HG03060 (cell line): Measurements from ENCODE around the gene ZMYND19.
"Not testable (repeated sequence)": the region's sequence is repeated elsewhere in the genome, so short reads cannot be mapped to it uniquely, and the experiment has no call there.

Source experiments
- ATAC-seq: cut with Tn5 transposase; IDR thresholded peaks from one replicate; pipeline ENCODE4 v1.9.1; 2021; ENCODE audit warnings: low read depth, moderate number of reproducible peaks; ENCODE audit not compliant: unreplicated experiment

The ZMYND19 gene

DNA sequence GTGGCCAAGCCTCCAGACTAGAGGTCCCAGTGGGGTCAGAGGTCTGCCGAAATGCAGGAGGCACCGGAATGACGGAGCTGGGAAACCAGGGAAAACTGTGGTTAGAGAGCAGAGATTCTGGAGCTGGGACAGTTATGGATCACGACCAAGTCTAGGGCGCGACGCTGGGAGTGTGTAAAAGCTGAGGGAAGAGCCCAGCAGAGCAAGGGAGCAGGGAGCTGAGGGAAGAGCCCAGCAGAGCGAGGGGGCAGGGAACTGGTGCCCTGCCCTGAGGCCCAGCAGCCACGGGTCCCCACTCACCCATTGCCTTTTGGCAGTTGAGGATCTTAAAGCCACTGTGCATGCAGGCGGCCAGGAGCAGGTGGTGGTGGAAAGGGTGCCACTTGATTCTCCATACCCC is 26.2 kb downstream of the ZMYND19 start:
- ATAC-seq: no peak

DNA sequence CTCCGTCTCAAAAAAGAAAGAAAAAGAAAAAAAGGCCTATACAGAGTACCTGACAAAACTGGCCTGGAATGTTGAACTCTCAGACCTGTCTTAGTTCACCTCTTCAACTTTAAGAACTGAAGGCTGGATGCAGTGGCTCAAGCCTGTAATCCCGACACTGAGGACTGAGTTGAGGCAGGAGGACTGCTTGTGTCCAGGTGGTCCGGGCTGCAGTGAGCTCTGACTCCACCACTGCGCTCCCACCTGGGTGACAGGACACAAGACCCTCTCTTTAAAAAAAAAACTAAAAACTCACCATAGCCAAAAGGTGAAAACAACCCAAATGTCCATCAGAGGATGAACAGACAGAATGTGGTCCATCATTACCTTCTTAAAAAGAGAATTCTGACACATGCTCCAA is 32.2 kb downstream of the ZMYND19 start:
- no peak for ATAC-seq

DNA sequence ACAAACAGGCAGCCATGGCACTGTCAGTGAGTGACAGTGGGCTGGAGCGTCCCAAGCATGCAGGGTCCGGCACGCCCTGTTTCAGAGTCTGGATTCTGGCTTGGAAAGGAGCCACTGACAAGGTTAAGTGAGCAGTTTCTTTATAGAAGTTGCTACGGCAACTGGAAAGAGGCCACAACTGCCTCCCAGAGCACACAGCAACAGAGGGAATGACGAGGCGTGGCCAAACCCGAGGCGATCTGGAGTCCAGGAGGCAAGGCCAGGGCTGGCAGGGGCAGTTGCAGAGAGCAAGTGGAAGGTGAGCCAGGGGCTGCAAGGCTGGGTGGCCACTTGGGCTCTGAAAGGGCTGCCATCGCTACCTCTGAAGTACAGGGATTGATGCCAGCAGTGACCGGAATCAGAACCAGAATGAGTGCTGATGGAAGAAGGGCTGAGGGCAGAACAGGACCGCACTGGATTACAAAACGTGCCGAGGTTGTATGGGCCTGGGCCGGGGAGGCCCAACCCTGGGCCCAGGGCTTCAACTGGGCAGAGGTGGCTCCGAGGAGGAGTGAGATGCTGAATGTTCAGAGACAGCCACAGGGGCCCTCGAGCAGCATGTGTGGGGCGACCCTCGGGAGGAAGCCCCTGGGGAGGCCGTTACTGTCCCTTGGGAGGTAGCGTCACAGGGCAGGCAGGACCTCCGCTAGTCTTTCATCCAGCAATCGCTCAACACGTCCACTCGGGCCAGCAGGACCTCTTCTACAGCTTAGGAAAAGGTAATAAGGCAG is 34.1 kb downstream of the ZMYND19 start:
- no peak for ATAC-seq

DNA sequence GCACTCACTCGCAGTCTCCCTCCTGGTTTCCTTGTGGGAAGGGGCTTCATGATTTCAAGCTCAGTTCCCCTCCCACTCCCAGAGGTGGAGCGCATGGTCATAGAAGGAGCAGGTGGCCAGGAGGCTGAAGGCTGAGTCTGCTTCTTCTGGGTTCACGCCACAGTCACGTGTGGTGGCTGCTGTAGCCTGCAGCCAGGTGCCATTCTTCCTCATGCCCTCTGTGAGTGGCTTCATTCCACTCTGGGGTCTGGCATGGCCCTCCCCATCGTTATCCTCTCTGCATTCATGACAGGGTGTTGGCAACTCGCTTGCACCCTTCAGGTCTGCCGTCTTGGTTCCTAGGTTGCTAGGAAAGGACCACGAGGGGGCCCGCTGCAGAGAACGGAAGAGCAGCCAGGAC is 35.1 kb downstream of the ZMYND19 start:
- ATAC-seq: no peak

DNA sequence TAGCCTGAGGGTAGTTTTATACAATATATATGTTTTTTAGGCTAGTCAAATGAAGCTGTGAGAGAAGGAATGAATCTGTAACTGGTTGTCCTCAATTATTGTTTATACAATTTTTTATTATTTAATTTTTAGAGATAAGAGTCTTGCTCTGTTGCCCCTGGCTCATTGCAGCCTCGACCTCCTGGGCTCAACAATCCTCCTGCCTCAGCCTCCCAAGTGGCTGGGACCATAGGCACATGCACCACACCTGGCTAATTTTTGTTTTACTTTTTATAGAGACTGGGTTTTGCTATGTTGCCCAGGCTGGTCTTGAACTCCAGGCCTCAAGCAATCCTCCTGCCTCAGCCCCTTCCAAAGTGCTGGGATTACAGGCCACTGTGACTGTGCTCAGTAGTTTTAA is 36.0 kb downstream of the ZMYND19 start:
- ATAC-seq: no peak

DNA sequence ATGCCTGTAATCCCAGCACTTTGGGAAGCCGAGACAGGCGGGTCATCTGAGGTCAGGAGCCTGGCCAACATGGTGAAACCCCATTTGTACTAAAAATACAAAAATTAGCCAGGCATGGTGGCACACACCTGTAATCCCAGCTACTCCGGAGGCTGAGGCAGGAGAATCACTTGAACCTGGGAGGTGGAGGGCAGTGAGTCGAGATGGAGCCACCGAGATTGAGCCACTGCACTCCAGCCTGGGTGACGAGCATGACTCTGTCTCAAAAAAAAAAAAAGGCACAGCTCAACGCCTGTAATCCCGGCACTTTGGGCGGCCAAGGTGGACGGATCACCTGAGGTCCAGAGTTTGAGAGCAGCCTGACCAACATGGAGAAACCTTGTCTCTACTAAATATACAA is 36.7 kb downstream of the ZMYND19 start:
- ATAC-seq: not testable (repeated sequence)

DNA sequence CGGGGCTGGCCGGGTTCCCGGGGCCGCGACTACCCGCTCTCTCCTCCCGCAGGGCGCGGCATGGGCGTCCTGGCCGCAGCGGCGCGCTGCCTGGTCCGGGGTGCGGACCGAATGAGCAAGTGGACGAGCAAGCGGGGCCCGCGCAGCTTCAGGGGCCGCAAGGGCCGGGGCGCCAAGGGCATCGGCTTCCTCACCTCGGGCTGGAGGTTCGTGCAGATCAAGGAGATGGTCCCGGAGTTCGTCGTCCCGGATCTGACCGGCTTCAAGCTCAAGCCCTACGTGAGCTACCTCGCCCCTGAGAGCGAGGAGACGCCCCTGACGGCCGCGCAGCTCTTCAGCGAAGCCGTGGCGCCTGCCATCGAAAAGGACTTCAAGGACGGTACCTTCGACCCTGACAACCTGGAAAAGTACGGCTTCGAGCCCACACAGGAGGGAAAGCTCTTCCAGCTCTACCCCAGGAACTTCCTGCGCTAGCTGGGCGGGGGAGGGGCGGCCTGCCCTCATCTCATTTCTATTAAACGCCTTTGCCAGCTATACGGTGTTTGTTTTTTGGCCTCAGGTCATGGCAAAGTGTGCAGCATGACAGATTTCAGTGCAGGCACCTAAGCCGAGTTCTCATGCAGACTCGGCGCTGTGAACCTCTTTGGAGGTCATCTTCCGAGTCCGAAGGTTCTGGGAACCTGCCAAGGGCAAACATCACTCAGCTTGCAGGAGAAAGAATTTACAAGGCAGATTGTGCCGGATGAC is 38.1 kb downstream of the ZMYND19 start:
- ATAC-seq: no peak

DNA sequence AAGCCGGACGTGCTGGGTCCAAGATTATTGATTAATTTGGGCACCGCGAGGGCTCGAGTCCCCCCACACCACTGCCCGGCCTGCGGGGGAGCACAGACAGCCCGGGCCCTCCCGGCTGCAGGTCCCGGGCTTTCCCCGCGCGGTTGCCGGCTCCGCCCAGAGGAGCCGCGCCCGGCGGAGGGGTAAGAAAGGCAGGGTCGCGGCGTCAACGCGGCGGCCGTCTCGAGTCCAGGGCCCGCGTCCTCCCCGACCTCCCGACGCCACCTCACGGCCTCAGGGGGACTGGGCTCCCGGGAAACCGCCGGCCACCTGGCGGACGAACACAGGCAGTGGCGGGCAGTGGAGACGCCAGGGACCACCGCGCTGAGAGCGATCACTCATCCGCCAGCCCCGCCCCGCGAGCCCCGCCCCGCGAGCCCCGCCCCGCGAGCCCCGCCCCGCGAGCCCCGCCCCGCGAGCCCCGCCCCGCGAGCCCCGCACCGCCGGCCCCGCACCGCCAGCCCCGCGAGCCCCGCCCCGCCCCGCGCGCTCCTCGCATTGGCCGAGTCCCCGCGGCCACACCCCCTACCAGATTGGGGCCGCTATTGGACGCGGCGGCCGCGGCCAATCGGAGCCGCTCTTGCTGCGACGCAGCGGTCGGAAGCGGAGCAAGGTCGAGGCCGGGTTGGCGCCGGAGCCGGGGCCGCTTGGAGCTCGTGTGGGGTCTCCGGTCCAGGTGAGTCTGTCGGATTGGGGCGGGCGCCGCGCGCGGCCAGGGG is 38.9 kb downstream of the ZMYND19 start, which contains the start of gene MRPL41:
MRPL41 (plus strand) TSS at position 616 of the 758 bp plus-strand sequence. CDS start 203 bp downstream, outside the sequence.
- ATAC-seq: no peak

DNA sequence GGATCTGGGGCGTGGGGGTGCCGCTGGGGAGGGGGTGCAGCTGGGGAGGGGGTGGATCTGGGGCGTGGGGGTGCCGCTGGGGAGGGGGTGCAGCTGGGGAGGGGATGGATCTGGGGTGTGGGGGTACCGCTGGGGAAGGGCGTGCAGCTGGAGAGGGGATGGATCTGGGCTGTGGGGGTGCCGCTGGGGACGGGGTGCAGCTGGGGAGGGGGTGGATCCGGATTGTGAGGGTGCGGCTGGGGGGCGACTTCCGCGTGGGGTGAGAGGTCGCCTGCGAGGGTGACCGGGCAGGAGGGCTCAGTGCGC is 39.4 kb downstream of the ZMYND19 start:
- not testable (repeated sequence) for ATAC-seq

DNA sequence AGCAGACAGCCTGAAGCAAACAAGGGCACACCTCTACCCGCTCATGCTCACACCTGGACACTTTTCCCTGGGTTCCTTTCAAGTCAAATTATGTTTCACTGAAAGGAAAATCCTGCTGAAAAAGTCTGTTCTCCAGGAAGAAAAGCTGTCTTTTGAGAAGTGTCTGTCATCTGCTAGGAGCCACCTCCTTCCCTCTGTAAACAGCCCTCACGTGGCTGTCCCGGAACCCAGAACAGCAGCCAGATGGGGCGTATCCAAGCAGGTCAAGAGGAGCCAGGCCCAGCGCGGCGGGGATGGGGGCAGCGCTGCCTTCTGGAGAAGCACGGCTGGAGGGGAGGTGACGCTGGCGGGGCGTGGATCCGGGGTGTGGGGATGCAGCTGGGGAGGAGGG is 40.1 kb downstream of the ZMYND19 start, which contains the start of gene PNPLA7:
PNPLA7 (minus strand) TSS at position 172 of the 391 bp plus-strand sequence. CDS start 205 bp downstream, outside the sequence.
- ATAC-seq: no peak

DNA sequence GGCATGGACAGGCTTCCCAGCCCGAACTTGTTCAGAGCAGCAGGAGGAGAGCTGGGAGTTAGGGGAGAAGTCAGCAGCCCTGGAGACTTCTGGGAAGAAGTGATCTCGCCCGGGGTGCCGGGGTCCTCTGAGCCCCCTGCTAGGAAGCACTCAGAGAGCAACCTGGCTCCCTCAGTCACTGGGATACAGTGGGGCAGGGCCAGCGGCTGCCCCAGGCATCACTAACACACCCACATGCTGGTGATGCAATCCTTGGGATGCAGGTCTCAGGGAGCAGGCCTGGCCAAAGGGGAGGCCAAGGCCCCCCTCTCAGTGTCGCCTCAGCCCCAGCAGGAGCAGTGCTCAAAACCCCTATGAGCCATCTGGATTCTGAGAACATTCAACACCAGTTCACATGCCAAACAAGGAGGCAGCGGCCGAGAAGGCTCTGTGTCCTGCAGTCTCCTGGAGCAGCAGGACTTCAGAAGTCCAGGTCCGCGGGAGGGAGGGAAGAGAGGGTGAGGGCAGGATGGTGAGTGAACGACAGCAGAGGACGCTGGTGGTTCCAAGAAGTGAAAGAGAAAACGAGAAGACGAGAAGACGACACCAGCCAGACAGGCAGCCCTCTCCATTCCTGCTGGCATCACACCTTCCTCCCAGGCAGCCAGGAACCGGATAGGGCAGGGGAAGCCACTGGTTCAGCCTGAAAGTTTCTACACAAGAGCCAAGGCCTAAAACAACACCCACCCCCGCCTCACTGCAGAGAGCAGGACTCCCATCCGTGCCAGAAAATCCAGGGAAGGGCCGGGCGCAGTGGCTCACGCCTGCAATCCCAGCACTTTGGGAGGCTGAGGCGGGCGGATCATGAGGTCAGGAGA is 42.4 kb downstream of the ZMYND19 start:
- ATAC-seq: no peak

DNA sequence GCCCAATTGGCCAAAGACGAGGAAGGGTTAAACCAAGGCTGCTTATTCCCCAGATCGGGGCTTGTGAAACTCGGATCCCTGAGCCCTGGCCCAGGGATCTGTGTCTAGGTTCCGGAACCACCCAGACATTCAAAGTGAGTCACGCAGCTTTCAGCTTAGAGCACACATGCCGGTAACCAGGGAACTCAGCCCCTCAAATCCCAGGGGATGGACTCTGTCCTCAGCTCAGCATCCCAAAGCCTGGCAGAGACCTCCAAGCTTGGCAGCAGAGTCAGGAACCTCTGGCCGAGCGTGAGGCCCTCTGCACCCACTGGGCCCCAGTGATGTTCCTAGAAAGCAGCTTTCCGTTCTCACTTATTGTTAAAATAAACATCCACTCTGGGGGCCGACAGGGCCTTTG is 45.2 kb downstream of the ZMYND19 start:
- ATAC-seq: no peak

DNA sequence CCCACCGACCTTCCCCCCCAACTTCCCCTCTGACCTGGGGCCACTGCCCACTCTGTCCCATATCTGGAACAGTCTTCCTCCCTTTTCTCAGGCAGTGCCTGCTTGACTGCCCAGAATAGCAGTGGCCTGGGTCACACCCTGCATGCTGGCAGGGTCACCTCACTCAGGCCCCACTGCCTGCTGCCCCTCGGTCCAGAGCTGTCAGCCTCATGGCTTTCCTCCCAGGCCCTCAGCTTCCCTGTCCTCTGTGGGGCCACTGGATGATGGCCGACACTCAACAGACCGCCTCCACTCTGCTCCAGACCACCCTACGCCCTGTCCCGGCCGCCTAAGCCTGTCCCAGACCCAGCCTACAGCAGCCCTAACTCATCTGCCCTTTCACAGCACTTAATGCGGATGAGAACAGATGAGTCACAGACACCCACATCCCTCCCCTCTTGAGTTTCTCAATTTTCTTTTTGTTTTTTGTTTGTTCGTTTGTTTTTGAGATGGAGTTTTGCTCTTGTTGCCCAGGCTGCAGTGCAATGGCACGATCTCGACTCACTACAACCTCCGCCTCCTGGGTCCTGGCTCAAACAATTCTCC is 46.0 kb downstream of the ZMYND19 start:
- no peak for ATAC-seq

DNA sequence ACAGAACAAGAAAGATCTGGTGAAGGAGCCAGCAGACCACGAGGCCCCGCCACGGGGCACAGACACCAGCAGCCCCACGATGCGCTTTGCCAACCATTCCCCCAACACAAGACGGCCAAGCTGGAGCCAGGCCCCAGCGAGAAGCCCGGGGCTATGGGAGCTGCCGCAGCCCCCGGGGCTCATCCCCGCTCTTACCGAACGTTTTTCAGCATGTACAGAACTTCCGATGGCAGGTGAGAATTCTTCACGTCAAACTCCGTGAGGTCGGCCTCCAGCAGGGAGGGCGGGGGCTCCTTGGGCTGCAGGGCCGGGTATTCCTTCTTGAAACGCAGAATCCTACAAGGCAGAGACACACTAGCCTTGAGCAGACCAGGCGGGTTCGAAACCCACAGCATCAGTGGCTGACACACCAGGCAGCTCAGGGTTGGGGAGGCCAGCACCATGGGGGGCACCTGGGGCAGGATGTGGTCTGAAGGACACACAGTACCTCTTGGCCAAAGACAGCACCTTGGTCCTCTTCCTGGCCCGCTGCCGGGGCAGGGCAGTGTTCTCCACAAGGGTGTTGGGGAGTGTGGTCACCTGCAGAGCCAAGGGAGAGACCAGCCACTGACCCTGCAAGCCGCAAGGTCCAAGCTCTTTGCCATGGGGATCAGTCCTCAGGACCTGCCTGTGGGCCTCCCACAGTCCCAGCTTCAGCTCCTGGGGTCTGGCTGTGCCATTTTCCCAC is 46.9 kb downstream of the ZMYND19 start:
- ATAC-seq: no peak

DNA sequence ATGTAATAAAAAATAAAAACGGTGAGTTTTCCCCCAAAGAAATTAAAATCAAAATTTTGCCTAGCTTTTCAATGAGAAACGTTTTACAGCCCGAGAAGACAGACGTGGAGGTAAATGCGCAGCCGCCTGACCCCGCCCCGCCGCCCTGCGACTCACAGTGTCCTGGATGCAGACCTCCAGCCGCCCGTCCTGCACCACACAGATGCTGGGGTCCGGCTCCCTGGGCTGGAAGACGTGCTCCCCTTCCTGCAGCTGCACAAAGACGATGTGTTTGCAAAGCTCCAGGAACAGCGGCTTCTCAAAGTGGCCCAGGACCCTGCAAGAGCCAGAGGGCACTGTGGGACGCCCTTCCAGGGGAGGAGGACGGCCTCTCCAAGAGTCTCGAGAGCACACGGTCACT is 47.8 kb downstream of the ZMYND19 start:
- no peak for ATAC-seq

DNA sequence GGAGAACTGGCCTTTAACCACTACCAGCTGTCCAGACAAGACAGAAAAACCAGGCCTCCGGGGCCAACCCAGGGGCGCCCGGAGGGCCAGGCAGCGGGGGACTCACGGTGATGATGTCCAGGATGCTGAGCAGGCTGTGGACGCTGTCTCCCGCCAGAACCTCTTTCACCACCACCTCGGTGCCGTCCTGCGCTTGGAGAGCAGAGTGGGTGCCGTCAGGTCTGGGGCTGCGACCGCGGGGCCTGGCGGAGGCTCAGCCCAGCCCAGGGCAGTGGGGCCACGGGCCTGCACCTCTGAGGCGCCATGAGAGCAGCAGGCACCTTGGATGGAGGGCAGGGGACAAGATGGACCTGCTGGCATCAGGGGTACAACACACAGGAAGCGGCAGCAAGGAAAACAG is 49.8 kb downstream of the ZMYND19 start:
- ATAC-seq: no peak

DNA sequence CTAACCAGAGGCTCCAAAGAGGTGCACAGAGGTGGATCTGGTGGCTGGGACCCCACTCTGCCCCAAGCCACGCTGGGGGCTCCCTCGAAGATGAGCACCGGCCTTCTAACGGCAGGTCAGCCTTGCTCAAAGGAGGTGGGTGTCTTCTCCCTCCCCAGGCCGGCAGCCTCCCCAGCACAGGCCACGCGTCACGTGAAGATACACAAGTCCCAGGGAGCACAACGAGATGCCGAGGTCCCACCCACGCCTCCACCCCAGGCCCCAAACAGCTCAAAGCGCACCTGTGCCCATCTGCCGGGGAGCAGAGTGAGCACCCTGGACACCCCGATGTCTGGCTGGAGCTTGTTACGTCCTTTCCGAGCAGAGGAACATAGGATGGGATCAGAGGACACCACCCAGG is 52.3 kb downstream of the ZMYND19 start:
- no peak for ATAC-seq

DNA sequence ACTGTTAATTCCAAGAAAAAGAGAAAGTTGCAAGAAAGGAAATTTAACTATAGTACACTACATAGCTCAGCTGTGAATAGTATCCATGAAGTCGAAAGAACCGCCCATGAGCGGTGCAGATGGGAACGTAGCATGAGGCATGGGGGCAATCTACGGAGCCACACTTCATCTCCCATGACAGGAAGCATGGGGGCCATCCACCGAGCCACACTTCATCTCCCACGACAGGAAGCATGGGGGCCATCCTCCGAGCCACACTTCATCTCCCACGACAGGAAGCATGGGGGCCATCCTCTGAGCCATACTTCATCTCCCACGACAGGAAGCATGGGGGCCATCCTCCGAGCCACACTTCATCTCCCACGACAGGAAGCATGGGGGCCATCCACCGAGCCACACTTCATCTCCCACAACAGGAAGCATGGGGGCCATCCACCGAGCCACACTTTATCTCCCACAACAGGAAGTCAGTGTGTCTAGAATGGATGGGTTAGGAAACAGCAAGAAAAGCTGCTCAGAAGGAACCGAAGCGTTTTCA is 53.6 kb downstream of the ZMYND19 start:
- ATAC-seq: not testable (repeated sequence)

DNA sequence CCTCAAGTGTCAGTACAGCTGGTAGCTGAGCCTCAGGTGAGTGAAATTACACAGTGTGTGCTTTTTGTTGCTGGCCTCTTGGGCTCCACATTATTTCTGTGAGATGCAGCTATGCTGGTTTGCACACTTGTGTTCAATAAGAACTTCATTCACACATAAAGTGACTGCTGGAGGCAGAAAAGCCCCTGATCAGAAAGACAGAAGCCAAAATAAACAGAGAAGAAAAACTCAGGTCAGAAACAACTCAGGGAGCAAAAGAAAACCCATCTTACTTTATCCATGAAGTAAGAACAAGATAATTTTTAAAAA is 55.2 kb downstream of the ZMYND19 start:
- ATAC-seq: no peak
